Activated CD4-positive, alpha-beta T cell treated with anti-CD3 and anti-CD28 coated beads, Interleukin-2, amount 50 U/mL, for 1 hour (primary cell): ENCODE measurements around the gene AP4B1.
A peak's percentile ranks its signal among the peaks of the same experiment; 100 is the strongest.
"Not testable (repeated sequence)": the region's sequence is repeated elsewhere in the genome, so short reads cannot be mapped to it uniquely, and the experiment has no call there.

Experiments
- DNase-seq: peaks from one replicate; pipeline ENCODE4 v3.0.0-alpha.2; 2020

Gene AP4B1

DNA sequence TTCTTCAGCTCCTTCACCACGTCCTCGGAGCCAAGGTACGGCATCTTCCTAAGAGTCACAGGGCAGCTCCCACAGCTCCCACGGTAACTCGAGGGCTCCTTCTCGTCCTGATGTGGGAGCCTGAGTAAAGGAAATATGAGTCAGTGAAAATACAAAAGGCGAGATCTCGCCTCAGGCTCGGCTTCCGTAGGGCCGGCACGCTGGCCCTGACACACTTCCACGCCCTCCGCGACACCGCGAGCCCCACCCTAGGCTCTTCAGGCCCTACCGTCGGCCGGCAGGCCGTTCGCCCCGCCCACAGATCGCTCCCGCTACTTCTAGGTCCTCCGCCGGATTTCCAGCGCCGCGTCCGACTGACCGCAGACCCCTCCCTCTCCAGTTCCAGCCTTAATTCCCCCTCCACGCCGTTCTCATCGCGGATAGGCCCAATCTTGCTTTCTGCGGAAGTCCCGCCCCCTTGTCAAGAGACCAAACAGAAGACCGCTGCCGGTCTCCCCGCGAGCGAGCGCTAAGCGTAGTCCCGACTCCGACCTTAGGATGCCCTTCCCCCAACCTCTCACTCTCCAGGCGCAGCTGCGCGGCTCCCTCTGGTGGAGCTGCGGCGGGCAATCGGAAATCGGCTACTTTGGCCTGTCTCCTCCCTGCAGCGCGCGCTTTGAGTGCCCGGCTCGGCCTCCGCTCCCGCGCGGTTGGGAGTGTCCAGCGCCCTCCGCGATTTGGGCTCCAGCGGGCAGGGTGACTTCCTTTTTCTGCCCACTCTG lies at the start of gene AP4B1, which contains the start of gene DCLRE1B:
TSS of gene AP4B1 (minus strand) at position 126 of the 761 bp plus-strand sequence. CDS start at position 44, 82 bp downstream.
TSS of gene DCLRE1B (plus strand) at position 653 of the 761 bp plus-strand sequence. CDS start 261 bp downstream, outside the sequence.
- DNase-seq = peak; percentile 93

DNA sequence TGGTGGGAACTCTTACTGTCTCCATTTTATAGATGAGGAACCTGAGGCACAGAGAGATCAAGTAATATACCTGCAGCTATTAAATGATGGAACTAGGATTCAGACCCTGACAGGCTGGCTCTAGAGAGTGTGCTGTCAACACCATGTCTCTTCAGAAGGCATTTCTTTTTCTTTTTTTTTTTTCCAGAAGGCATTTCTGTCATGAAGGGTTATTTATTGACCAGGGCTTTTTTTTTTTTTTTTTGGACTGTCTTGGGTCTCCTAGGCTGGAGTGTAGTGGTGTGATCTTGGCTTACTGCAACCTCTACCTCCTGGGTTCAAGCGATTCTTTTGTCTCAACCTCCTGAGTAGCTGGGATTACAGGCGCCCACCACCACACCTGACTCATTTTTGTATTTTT lies 47.1 kb upstream of the AP4B1 start:
- DNase-seq = no peak

DNA sequence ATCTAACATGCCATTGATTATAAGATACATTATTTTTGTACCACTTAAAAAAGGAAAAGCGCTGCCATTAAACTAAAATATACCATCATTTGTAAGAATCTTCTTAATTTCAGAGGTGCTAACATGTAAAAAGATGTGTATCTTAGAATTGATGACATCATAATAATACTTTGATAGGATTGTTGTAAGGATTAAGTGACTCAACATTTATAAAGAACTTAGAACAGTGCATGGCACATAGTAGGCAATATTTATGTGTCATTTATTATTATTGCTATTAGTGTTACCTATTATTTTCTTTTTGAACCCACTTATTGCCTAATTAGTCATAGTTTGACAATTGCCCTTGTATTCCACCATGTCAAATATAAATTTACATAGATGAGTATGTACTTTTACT lies 46.3 kb upstream of the AP4B1 start:
- no peak for DNase-seq

DNA sequence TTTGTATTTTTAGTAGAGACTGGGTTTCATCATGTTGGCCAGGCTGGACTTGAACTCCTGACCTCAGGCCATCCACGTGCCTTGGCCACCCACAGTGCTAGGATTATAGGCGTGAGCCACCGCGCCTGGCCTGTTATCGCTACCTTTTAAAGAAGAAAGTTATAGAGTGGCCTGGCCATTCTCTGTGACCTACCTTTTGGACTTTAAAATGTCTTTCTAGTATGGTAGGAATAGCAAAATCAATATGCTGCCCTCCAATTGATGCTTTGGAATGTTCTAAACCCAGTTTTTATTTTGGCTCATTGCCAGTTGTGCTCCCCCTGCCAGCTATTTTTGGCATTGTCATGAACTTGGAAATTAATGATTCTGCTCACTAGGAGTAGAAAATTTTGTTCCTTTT lies 44.4 kb upstream of the AP4B1 start:
- no peak for DNase-seq

DNA sequence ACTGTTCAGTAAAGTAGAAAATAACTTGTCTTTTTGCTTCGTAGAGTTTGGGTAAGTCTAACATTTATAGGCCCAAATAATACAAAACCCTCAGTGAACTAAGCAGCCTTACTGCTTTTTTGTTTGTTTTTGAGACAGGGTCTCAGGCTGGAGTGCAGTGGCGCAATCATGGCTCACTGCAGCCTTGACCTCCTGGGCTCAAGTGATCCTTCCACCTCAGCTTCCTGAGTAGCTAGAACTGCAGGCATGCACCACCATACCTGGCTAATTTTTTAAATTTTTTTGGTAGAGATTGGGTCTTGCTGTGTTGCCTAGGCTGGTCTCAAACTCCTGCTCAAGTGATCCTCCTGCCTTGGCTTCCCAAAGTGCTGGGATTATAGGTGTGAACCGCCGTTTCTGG lies 43.6 kb upstream of the AP4B1 start:
- not testable (repeated sequence) for DNase-seq

DNA sequence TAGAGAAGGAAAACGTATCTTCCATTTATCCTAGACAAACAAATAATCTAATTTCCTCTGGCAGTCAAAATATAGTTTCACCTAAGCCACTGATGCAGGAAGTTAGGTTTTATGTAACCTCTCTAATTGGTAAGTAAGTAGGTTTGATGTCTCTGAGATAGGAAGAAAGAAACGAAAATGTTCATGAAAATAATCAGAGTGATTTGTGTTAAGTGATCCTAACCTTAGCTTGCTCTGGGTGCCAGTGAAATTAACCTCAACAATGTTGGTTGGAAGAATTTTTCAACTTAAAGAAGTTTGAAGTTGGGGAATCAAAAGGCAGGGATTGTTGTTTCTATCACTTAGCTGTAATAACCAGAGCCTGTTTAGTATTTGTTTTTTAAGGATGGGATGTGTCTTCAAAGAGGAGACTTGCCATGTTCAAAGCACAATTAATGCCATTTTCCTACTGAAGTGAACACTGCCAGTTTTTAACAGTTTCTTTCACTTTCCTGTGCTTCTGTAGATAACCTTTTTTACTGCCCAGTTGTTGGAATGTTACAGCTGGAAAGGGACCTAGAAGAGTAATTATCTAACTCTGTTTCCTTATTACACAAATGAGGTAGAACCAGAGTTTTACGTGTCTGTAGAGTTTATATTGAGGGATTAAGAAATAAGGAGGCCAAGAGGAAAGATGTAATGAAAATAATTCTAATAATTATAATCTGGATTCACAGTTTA lies 42.9 kb upstream of the AP4B1 start:
- no peak for DNase-seq

DNA sequence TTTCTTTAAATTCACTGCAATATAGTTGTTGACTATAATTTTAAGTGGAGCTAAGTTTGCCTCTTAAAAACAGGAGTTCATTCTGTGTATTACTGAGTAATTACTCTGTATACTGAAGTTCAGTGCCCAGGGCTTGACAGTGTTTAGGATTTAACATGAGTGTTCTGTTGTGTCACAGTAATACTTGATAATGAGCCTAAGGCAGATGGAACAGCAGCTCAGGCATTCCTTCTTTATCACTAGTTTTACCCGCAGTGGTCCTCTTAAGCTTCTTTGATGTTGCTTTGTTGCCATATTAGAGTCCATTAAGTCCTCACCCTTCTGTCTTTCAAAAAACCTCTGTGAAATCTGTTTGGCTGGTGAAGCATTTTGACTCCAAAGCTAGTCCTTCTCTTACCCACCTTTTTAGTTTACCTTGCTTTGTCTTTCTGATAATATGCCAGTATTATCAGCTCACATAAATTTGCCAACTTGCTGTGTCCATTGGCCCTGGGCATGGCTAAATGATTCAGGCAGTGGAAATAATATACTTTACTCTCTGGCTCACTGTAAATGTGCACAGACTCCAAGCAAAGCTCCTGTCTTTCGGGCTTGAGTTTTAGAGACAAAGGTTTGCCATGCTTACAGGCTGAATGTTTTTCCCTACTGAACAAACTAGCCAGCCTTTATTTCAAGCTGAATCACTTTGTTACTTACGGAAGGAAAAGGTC lies 42.2 kb upstream of the AP4B1 start:
- DNase-seq = no peak

DNA sequence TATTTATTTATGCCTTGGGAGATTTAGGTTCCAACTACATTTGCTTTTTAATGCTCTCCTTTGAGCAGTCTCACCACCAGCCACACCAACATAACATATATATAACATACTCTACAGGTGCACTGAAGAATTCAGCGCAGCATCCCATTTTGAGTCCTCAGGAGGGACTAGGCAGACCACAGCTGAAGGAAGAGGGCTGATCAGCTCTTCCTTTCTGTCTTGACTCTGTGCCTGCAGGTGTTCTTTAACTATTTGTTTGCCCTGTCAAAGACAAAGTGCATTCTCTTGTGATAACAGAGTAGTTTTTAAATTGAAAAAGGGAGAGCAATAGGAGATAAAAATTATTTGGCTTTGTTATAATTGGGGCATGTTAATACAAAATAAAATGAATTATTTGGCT lies 41.5 kb upstream of the AP4B1 start:
- DNase-seq = no peak

DNA sequence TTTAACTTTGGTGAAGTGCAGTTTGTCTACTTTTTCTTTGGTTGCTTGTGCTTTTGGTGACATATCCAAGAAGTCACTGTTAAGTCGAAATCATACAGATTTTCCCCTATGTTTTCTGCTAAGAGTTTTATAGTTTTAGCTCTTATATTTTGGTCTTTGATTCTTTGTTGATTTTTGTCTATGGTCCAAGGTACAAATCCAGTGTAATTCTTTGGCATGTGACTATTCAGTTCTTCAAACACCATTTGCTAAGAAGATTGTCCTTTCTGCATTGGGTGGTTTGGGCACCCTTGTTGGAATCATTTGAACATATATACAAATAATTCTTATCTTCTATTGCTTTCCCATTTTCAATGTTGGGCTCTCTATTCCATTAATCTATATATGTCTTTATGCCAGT lies 40.7 kb upstream of the AP4B1 start:
- no peak for DNase-seq

DNA sequence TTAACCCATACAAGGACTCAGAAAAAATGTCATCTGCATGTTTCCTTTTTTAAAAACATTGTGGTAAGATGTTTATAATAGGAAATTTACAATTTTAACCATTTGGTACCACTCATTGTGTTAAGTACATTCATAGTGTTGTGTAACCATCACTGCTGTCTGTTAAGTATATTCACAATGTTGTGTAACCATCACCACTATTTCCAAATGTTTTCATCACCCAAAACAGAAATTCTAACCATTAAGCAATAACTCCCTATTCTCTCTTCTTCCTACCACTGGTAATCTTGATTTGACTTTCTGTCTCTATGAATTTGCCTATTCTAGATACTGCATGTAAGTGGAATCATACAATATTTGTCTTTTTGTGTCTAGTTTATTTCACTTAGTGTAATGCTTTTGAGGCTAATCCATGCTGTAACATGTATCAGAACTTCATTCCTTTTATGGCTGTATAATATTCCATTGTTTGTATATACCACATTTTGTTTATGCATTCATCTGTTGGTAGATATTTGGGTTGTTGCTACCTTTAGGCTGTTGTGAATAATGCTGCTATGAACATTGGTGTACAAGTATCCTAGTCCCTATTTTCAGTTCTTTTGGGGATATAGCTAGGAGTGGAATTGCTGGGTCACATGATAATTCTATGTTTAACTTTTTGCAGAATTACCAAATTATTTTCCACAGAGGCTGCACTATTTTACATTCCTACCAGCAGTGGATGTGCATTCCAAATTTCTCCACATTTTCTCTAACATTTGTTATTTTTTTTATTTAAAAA lies 38.6 kb upstream of the AP4B1 start:
- DNase-seq = no peak

DNA sequence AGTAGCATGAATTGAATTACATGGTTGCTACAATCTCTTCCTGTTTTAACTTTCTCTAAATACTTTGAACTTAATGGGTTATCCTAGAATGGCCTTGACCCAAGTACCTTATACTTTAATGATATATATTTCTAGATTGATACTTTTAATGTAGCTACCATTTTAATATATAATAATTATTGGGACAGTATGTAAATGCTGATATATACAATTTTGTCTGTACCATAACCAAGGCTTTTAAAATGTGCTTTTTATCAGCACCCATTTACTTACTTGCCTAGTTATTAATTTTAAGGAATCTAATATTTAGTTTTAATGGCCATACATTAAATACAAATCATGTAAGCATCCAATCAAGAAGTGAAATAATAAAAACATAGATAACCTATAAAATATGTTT lies 37.9 kb upstream of the AP4B1 start:
- no peak for DNase-seq

DNA sequence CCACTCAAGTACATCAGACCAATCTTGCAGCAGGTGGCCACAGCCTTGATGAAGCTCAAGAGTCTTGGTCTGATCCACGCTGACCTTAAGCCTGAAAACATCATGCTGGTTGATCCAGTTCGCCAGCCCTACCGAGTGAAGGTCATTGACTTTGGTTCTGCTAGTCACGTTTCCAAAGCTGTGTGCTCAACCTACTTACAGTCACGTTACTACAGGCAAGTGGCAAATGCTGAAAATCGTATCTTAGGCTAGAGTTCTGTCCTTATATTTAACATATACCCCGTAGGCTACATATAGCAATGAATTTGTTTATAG lies 36.6 kb upstream of the AP4B1 start:
- no peak for DNase-seq

DNA sequence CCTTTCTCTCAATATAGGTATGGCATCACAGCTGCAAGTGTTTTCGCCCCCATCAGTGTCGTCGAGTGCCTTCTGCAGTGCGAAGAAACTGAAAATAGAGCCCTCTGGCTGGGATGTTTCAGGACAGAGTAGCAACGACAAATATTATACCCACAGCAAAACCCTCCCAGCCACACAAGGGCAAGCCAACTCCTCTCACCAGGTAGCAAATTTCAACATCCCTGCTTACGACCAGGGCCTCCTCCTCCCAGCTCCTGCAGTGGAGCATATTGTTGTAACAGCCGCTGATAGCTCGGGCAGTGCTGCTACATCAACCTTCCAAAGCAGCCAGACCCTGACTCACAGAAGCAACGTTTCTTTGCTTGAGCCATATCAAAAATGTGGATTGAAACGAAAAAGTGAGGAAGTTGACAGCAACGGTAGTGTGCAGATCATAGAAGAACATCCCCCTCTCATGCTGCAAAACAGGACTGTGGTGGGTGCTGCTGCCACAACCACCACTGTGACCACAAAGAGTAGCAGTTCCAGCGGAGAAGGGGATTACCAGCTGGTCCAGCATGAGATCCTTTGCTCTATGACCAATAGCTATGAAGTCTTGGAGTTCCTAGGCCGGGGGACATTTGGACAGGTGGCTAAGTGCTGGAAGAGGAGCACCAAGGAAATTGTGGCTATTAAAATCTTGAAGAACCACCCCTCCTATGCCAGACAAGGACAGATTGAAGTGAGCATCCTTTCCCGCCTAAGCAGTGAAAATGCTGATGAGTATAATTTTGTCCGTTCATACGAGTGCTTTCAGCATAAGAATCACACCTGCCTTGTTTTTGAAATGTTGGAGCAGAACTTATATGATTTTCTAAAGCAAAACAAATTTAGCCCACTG lies 36.0 kb upstream of the AP4B1 start:
- DNase-seq = no peak

DNA sequence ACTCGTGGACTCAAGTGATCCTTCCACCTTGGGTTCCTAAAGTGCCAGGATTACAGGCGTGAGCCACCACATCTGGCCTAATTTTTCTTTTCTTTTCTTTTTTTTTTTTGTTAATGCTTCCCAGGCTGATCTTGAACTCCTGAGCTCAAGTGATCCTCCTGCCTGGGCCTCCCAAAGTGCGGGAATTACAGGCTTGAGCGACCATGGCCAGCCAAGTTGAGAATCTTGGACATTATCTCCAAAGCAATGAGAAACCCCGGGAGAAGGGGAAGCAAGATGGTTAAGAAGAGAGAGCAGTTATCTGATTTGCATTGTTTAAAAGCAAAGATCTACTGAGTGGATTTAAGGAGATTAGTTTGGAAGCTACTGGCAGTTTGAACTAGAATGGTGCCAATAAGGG lies 33.6 kb upstream of the AP4B1 start:
- no peak for DNase-seq

DNA sequence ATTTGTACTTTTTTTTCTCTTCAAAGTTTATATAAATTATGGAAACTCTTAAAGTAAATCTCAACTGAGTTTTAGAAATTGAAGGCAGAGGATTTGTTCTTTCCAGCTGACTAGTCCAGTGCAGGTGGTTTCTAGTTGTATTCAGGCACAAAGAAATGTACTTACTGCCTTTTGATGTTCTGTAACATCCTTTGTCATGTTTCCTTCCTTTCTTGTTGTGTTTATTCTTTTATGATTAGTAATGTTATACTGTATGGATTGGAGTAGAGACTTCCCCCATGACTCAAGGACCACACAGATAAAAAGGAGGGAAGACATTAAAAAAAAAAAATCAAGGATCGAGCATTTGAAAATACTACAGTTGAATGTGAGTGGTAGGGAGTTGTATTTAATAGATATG lies 32.5 kb upstream of the AP4B1 start:
- DNase-seq = no peak

DNA sequence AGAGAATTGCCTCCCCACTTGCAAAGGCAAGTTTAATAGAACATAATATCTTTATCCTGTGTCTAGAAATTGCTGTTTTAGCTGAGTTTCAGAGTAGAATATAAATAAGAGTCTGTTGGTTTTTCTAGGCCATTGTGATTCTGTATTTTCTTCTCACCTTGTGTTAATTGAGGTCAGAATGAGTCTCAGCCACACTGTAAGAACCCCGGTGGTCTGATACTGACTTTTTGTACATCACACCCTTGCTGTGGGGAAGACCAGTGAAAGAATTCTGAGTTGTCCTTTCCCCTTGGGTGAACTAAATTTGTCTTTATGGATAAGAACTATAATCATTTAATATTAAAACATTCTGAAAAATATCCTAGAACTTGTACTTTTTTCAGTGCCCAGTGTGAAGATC lies 31.4 kb upstream of the AP4B1 start:
- no peak for DNase-seq

DNA sequence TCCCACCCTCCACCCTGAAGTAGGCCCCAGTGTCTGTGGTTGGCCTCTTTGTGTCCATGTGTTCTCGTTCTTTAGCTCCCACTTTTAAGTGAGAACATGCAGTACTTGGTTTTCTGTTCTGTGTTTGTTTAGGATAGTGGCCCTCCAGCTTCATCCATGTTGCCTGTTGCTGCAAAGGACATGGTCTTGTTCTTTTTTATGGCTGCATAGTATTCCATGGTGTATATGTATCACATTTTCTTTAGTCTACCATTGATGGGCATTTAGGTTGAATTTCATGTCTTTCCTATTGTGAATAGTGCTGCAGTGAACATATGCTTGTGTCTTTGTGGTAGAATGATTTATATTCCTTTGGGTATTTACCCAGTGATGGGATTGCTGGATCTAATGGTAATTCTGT lies 30.6 kb upstream of the AP4B1 start:
- no peak for DNase-seq

DNA sequence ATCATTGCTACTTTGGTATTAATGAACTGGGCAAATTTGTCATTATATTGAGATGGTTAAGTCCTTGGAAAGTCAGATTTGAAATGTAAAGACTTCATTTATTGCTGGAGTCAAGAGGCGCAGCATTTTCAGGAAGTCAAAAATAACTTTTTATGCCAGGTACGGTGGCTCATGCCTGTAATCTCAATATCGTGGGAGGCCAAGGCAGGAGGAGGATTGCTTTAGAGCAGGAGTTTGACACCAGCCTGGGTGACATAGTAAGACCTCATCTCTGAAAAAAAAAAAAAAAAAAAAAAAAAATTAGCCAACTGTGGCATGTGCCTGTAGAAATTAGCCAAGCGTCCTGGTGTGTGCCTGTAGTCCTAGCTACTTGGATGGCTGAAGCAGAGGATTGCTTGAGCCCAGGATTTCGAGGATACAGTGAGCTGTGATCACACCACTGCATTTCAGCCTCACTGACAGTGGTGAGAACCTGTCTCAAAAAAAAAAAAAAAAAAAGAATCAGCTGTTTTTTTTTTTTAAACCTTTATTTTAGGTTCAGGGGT lies 30.0 kb upstream of the AP4B1 start:
- DNase-seq = no peak

DNA sequence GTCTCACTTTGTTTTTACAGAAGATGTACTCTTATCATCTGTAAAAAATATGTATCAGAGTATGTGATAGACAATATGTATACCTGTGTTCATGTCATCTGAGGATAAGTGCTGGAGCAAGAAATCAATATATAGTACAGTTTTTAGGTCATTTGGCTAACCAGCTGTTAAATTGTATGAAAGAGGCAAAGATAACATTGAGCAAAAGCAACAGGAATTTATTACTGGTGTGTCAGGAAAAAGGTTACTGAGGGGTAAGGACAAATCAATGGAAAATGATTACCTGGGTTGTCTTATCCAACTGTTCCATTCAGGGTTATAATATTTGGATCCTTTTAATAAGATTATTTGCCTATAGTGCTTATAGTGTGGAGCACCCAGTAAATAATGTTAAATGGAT lies 29.4 kb upstream of the AP4B1 start:
- no peak for DNase-seq

DNA sequence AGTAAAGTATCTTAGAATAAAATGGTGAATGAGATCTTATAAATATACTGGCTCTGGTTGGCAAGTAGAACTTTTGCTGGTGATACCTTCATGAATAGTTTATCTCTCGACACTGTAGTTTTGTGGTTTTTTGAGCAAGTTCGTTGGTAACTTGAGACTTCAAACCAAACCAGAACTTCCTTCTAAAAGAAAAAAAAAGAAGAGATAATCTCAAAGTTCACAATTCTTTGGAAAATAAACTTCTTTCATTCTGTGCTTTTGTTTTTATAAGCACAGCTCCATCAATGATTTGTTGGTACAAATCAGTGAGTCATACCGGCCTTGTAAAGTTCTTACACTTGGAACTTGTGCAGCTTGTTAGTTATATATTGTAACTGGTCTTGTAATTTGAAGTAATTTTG lies 26.9 kb upstream of the AP4B1 start:
- no peak for DNase-seq

DNA sequence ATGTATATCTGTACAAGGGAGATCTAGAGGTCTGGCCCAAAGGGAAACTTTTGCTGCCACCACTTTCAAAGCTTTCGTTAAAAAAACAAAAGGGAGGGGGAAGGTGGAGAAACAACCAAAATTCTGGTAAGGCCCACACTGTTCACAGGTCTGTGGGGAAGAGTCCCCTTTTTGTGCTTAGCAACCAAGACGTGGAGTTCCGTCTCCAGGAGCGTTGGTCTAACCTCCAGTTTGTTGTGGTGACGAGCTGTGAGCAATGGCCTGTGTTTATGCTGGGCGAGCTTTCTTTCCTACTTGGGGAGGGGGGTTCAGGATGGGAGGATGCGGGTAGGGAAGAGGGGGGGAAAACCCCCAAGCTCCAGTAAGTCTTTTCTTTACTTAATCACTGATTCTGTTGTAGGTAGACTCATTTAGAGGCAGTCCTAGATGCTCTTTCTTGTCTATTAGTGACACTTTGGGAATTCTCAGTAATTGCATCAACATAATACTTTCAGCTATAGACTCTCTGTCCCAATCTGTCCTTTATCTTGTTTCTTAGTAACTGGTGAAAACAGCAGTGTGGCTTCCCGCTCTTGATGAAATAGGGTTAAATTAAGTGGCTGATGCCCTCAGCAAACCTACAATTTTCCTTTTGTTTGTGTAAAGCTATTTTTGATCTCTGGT lies 26.0 kb upstream of the AP4B1 start:
- DNase-seq = peak; percentile 70
